ENCODE measurements around the gene SH3BGRL3. TPM values are rescaled to one million over a fixed set of nuclear protein-coding genes. Genes with fewer than 3 reads are reported as not detected.

SH3BGRL3 gene
- polyA plus RNA-seq, 12 donors: 44.0 to 158 (median 54.0) TPM; not detected in 1

- peak; percentile 88 for DNase-seq
Measured at GRCh38 chr1:26275580-26276431, 4.1 kb upstream of the SH3BGRL3 start.

- DNase-seq: no peak
Measured at GRCh38 chr1:26276432-26276838, 3.5 kb upstream of the SH3BGRL3 start.

- no peak for DNase-seq
Measured at GRCh38 chr1:26277261-26277661, 2.6 kb upstream of the SH3BGRL3 start.

GRCh38 chr1:26277719-26278118, 2.2 kb upstream of the SH3BGRL3 start:
- DNase-seq: no peak

- no peak for DNase-seq
Measured at GRCh38 chr1:26278303-26278702, 1.6 kb upstream of the SH3BGRL3 start.

- DNase-seq: no peak
Measured at GRCh38 chr1:26278724-26279455, 996 bp upstream of the SH3BGRL3 start.

- DNase-seq: no peak
Measured at GRCh38 chr1:26280333-26281042, 602 bp downstream of the SH3BGRL3 start.

- DNase-seq: no peak
Measured at GRCh38 chr1:26281091-26281958, 1.4 kb downstream of the SH3BGRL3 start.

- no peak for DNase-seq
Measured at GRCh38 chr1:26281971-26282370, 2.1 kb downstream of the SH3BGRL3 start.

GRCh38 chr1:26282401-26282918, 2.6 kb downstream of the SH3BGRL3 start:
- no peak for DNase-seq

GRCh38 chr1:26283279-26283853, 3.5 kb downstream of the SH3BGRL3 start:
- no peak for DNase-seq

- DNase-seq: no peak
Measured at GRCh38 chr1:26283871-26284596, 4.1 kb downstream of the SH3BGRL3 start.

GRCh38 chr1:26284597-26285347, 4.9 kb downstream of the SH3BGRL3 start:
- DNase-seq: no peak

GRCh38 chr1:26285366-26286063, 5.6 kb downstream of the SH3BGRL3 start:
- no peak for DNase-seq

GRCh38 chr1:26286064-26286416, 6.2 kb downstream of the SH3BGRL3 start:
- DNase-seq: no peak

GRCh38 chr1:26287033-26287711, 7.3 kb downstream of the SH3BGRL3 start:
- no peak for DNase-seq

- no peak for DNase-seq
Measured at GRCh38 chr1:26287811-26288210, 7.9 kb downstream of the SH3BGRL3 start.

- DNase-seq: no peak
Measured at GRCh38 chr1:26288311-26288941, 8.5 kb downstream of the SH3BGRL3 start.

Measured in muscle of arm (tissue), 12 donors.